Activated CD8-positive, alpha-beta memory T cell treated with anti-CD3 and anti-CD28 coated beads, Interleukin-2, amount 50 U/mL, for 1 hour (primary cell): ENCODE data around the gene TMEM233.

Experiments
- DNase-seq: peaks from one replicate; pipeline ENCODE4 v3.0.0-alpha.2; 2020; ENCODE audit errors: extremely low read depth

TMEM233 gene

DNA sequence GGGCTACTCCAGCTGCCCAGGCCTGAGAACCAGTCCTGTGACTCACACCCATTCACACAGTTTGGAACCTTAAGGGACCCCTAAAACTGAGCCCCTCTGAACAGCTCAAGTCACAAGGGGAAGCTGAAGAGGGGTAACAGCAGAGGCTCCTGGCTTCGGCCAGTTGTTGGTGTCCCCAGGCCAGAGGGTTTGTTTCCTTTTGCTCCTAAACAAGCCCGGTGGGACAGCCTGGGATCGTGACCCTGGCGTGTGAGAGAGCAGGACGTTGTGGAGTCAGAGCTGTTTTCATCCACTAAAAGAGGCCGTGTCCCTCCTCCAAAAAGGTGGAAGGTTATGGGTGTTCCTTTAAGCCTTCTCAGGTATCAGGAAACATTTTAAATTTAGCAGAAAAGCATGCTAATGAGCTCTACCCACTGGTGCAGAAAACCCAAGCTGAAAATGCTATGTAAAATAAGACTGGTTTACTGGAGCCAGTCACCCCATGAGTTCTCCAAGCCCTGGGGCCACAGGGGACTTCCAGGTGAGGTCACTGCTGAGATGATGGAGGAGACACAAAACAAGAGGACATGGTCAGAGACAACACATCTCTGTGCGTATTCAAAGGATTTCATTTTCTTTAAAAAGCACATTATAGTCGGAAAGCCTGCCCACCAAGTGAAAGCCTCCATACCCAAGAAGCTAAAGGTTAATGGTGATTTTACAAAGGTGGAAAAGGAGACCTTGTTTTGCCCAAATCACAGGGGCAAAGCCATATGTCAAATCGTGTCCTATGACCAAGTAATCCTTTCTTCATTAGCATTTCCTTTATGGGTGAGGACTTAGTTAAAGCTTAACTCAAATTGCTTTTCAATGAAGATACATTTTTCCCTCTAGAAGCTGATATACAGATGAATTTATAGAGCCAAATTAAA is 88.4 kb downstream of the TMEM233 start:
- no peak for DNase-seq

DNA sequence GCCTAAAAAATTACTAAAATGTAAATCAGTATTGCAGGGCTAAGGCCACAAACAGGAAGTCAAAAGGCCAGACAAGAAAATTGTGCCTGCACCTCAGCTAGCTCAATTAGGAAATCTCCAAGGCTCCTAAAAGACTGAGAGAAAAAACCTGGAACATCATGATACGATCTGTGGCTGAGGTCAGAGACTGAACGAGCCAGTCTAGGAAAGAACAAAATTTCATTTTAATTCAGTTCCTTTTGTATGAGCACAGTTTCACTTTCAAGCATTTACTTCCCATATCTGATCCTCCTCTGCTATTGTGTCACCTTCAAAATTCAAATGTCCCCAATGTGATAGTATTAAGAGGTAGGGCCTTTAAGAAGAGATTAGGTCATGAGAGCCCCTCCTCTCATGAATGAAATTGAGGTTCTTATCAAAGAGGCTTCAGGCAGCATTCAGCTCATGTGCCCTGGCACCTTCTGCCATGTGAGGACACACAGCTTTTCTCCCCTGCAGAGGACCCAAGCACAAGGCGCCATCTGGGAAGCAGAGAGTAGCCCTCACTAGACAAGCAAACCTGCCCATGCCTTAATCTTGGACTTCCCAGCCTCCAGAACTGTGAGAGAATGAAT is 89.2 kb downstream of the TMEM233 start:
- no peak for DNase-seq

DNA sequence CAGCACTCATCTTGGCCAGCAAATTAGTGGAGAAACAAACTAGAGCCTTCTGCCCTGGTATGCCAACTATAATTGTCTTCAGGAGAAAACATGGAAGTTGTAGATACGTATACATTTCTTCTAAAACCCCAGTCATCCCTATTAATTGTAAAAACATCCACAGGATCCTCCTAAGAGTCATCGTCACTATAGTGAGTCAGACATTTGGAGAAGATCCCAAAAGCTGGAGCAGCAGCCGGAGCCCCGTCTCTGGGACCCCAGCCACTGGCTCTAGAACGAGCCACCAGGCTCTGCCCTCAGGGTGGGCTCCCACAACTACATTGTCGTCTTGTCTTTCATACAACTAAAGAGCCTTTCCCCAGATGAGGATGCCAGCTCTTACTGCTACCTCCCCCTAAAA is 89.8 kb downstream of the TMEM233 start:
- no peak for DNase-seq

DNA sequence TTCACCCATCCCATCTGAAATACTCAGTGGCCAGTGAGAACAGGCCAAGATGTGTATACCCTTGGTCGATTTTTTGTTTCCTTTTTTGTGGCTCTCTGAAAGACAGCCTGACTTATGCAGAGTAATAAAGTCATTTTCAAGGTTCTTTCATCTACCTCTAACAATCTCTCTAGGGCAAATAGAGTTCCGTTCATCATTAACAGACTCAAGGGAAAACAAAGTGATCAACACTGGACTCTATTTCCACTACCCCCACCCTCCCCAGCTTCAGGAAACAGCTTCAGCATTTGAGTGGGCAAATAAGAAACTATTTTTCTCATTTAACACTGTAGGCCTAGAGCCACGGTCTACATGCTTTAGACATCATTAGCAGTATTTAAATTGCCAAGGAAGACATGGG is 90.2 kb downstream of the TMEM233 start:
- no peak for DNase-seq

DNA sequence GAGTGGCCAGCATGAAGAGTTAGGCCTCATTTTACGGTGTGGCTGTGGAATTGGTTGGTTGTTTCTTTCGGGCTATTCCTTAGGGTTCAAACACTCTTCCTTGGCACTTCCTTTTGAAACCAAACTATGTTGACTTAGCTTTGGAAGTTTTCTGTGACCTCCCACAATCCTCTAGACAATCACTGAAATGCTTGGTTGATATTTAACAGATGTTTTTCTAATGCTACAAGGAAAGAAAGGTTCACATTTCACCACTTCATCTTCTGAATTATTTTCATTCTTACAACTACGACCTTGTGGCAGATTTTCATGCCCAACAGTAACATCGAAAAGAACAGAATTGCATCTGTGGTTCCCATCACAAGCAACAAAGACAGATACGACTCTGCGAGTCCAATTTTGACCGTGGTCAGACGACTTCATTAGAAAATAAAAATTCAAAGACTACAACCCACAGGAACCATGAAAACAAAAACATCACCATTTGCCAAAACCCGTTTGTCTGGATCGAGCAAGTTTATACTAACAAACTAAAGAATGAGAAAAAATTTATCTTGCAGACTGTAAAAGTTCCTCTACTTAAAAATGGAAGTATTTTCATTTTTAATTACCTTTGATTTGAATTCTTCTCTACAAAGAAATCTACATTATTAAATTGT is 91.3 kb downstream of the TMEM233 start:
- DNase-seq, result no peak

DNA sequence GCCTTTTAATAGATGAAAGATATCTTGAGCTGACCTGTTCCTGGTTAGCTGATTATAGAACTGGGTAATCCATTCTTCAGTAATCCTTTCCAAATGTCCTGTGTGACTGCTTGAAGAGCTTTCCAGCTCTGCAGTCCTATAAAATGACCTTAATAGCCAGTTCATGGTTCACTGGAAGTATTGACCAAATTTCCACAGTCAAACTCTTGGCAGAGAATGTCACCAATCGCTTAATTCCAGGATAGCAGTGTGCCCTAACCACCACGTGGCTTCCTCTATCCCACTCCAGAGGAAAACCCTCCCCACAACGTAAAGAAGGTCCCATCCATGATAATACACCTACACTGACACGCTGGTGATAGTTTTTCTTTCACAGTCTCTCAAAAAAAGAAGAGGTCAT is 91.8 kb downstream of the TMEM233 start:
- DNase-seq, result no peak

DNA sequence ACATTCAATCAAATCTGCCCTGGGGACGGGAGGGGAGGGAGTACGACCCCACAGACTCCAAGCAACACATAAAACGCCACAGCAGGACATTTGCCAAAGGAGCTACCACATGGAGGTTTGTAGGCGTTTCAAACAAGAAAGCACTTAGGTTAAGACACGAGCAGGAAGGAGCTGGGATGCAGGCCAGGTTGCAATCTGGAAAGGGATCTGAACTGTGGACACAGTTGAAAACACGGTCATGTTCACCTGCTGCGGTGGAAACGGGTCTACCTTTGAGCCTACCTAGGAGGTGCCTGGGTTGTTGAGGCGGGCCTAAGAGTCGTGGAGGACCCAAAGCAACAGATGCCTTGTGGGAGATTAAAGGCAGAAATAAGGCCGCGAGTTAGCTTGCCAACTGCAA is 92.8 kb downstream of the TMEM233 start:
- no peak for DNase-seq

DNA sequence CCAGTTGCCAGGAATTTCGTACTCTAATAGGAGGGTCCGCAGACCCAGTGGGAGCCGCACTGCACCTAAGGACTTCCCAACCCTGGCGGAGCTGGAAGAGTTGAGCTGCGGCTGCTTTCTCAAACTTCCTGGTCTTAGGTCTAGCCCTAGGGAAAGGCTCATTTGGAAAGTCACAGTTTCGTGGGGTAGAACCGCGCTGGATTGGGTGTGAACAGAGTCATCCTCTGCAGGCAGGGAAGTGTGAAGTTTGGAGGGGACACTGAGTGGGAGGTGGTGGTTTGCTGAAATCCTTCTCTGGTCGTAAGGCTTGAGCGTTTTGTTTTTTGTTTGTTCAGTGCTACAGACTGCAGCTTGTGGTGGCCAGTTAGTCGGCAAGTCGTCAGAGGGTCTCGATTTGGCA is 93.2 kb downstream of the TMEM233 start:
- DNase-seq, result no peak

DNA sequence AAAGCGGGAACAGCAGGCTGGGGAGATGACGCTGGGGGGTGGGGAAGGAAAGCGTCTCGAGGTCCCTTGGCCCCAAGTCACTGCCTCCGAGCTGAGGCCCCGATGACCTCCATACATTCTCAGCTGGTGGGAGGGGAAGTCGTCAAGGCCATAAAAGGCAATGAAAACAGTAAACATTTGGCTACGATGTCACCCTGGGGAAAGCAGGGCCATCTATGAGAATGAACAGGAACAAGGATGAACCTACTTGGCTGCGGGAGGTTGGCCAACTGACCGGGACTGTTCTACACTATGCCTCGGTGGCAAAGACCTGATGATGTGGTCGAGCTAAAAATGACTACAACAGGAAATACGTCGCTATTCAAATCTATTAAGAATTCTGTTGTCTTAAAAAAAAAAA is 93.8 kb downstream of the TMEM233 start:
- no peak for DNase-seq

DNA sequence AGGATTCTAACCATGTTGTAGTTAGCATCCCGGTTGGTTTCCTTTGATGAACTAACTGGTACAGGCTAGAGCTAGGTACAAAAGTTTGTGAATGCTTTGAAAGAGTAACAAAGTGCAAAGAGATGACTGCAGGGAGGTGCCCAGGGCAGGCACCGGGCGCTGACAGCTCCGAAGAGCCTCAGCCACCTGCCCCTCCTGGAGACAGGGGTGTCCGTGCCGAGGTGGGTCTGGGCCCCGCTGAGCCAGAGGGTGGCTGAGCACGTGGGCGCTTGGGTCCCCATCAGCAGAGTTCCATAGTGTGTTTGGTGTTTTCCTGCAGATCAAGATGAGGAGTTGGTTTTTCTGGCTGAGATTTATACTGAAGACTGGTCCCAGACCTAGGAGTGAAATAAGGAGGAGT is 94.3 kb downstream of the TMEM233 start:
- DNase-seq, result no peak

DNA sequence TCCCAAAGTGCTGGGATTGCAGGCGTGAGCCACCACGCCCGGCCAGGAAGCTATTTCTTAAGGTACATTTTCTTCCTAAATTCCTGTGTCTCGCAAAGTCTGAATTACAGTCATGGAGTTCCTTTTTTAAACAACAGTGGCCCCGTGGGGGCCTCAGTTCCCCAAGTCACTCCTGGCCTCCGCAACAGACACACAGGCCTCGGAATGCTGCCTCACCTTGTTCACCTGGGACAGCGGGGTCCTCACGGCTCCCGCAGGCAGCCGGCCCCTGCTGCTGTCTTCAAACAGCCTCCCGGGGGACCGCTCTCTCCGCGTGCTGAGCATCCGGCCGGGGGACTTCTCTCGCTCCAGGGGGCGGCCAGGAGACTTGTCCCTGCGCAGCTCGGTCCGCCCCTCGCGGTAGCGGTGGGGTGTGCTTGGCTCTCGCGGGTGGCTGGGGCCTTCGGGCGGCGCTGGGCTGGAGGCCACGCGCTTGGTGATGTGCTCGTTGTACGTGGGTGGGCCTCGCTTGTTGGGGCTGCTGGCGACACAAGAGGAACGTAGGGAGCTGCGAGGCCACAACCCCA is 96.4 kb downstream of the TMEM233 start:
- DNase-seq, result no peak

DNA sequence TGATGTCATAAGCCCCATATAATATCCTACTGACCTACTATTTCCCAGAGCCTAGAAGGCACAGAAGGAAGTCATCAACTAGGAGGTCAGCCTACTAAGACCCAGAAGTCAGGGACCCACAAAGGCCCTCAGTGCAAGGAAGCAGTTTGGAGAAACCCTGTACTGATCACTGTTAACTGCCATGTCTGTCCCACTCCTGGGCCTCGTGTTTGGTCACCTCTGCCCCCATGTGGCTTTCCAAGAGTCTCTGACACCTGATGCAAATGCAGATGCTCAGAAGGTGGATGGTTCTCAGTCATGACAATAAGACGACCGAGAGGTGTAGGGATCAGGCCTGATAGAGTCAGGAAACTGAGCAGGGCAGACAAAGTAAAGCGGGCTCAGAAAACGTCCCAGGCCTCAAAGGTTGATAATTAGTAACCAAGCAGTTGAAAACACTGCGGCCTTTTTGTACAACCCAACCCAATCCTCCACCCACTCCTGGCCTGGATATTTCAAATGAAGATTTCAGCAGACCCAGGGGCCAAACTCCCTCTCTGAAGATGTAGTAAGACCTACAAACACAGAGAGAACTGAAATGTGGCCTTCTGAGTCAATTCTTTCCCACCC is 97.7 kb downstream of the TMEM233 start:
- DNase-seq, result no peak

DNA sequence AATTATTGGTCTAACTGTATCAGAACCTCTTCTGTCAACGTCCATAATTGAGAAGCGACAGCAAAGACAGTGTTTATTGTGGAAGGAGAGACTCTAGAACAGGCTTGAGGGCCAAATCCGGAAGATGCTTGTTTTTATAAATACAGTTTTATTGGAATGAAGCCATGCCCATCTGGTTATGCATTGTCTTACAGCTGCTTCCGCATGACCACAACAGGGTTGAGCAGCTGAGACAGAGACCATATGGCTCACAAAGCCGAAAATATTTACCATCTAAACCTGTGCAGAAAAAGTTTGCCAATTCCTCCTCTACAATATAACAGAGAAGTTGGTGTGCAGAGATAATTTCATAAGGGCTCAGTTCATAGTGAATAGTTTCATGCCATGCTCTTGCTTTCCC is 98.8 kb downstream of the TMEM233 start:
- no peak for DNase-seq
